Myocyte (in vitro differentiated cells): Measurements from ENCODE around the gene CYP2A6. TPM values are rescaled to one million over a fixed set of nuclear protein-coding genes. Genes with fewer than 3 reads are reported as not detected.
A peak's percentile ranks its signal among the peaks of the same experiment; 100 is the strongest.
"Not testable (repeated sequence)": the region's sequence is repeated elsewhere in the genome, so short reads cannot be mapped to it uniquely, and the experiment has no call there.

ENCODE experiments used
- DNase-seq: peaks from one replicate; pipeline ENCODE4 v3.0.0-alpha.2; 2012; ENCODE audit warnings: low read depth
- total RNA-seq: library from RNA; depleted of rRNA; stranded (reverse); fragments of >200 nt; gene quantifications from 2 replicates; pipeline ENCODE4 v1.2.3, GENCODE V29; 2014

The CYP2A6 gene
- total RNA-seq, 1 donor from 2014 or later = not detected

DNA sequence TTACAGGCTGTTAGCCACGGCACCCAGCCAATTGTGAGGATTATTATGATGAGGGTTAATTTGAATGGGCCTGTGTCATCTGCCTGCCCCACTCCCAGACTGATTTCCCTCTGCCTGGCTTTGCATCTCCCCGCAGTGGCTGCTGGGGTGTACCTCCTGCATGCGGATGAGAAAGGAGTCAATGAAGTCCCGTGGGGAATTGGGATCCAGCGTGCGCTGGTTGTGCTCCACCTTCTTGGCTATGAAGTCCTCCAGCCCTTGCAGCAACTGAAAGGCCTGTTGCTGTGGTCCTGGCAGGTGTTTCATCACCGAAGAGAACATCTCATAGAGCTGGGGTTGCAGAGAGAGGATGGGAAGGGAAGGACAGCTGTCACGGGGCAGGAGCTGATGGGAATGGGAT is 3.5 kb downstream of the CYP2A6 start:
- DNase-seq = not testable (repeated sequence)

DNA sequence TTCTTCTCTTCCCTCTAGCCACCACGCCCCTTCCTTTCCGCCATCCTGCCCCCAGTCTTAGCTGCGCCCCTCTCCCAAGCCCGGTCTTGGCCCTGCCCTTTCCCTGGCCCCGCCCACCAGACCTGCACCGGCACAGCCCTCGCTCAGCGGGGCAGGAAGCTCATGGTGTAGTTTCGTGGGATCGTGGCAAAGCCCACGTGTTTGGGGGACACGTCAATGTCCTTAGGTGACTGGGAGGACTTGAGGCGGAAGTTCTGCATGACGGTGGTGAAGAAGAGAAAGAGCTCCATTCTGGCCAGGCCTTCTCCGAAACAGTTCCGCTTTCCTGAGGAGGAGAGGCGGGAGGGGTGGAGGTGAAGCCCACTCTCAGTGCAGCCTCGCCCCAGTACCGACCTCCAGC is 6.6 kb downstream of the CYP2A6 start:
- DNase-seq = not testable (repeated sequence)

DNA sequence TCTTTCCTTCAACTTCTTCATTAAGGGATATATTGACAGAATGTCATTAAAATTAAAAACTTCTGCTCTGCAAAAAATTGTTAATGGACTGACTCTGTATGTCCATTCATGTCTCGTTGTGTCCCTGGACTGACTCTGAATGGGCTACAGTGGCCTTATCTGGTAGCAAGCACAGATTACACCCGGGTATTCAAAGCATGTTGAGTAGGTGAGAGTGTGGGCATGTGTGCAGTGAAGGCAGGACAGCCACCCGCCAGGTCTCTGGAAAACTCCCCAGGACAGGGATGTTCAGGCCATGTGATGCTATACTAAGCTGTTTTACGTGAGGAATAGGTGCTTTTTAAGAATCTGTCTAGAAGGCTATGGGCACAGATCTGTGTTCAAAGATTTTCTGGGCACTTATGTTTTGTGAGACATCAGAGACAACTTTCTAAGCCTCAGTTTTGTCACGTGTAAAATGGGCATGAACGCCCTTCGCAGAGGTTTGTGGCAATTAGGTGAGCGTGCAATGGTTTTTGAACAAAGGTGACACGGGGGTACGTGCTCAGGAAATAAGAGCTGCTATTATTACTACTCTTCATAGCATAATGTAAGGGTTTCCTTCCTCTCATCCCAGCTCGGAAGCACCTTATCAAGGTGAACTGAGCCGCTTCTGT is 7.1 kb downstream of the CYP2A6 start:
- not testable (repeated sequence) for DNase-seq

DNA sequence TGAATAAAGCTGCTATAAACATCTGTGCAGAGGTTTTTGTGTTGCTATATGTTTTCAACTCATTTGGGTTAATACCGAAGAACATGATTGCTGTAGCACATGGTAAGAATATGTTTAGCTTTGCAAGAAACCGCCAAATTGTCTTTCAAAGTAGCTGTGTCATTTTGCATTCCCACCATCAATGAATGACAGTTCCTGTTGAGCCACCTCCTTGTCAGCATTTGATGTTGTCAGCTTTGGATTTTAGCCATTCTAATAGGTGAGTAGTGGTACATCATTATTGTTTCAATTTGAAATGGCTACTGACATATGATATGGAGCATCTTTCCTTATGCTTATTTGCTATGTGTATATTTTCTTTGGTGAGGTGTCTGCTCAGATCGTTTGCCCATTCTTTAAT is 8.2 kb downstream of the CYP2A6 start:
- DNase-seq = not testable (repeated sequence)

DNA sequence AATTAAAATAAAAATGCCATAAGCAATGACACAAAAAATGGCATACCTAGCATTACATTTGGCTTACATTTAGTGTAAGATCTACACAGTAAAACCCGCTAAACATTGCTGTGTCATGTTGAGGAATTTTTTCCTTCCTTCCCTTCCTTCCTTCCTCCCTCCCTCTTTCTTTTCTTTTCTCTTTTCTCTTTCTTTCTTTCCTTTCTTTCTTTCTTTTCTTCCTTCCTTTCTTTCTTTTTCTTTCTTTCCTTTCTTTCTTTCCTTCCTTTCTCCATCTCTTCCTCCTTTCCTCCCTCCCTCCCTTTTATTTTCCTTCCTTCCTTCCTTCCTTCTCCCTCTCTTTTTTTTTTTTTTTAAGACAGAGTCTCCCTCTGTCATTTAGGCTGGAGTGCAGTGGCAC is 11.8 kb downstream of the CYP2A6 start:
- DNase-seq = not testable (repeated sequence)

DNA sequence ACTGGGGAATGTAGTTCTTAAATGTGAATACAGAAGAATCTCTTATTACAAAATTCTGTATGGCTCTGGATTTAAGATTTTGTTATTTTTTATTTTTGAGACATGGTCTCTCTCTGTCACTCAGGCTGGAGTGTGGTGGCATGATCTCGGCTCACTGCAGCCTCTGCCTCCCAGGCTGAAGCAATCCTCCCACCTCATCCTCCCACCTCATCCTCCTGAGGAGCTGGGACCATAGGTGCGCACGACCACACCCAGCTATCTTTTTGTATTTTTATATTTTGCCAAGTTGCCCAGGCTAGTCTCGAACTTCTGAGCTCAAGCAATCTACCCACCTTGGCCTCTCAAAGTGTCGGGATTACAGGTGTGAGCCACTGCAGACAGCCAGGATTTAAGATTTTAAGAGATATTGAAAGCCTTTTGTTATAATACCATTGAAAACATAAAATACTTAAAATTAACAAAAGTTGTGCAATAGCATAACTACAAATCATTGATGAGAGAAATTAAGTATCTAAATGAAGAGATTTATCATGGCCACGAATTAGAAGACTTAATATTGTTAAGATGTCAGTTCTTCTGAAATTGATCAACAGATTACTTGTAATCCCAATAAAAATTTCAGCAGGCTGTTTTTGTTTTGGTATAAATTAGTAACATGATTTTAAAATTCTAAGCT is 13.4 kb downstream of the CYP2A6 start:
- DNase-seq = no peak

DNA sequence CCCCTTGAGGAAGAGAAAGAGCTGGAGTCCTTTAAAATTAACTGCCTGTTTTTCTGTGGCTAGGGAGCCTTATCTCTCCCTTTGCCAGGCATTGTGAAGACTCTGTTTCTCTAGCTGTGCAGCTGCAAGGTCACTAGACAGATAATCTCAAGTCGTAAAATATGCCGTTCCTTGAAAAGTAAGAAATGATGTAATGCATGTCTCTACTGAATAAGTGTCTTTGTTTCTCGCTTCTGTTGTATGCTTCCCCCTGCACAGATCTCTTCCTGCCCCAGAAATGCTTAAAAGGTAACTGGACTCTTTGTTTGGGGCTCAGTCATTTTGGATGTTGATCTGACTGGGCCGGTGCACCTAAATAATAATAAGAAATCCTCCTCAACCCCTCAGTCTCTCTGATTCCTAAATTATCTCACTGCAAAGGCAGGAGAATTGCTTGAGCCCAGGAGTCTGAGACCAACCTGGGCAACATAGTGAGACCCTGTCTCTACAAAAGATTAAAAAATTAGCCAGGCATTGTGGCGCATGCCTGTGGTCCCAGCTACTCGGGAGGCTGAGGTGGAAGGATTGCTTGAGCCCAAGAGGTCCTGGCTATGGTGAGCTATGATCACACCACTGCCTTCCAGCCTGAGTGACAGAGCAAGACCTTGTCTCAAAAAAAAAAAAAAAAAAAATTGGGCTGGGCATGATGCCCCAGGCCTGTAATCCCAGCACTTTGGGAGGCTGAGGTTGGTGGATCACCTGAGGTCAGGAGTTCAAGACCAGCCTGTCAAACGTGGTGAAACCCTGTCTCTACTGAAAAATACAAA is 16.3 kb downstream of the CYP2A6 start:
- DNase-seq = not testable (repeated sequence)

DNA sequence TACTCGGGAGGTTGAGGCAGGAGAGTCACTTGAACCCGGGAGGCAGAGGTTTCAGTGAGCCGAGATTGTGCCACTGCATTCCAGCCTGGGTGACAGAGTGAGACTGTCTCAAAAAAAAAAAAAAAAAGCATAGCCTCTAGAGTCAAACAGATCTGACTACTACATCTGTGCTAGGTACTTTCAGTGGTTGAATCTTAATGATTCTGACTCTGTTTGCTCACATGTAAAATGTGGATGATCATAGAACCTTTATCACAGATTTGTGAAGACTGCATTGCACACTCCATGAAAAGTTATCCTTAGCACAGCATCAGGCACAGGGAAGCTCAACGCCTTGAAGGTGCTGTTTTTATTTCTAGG is 17.8 kb downstream of the CYP2A6 start:
- not testable (repeated sequence) for DNase-seq

DNA sequence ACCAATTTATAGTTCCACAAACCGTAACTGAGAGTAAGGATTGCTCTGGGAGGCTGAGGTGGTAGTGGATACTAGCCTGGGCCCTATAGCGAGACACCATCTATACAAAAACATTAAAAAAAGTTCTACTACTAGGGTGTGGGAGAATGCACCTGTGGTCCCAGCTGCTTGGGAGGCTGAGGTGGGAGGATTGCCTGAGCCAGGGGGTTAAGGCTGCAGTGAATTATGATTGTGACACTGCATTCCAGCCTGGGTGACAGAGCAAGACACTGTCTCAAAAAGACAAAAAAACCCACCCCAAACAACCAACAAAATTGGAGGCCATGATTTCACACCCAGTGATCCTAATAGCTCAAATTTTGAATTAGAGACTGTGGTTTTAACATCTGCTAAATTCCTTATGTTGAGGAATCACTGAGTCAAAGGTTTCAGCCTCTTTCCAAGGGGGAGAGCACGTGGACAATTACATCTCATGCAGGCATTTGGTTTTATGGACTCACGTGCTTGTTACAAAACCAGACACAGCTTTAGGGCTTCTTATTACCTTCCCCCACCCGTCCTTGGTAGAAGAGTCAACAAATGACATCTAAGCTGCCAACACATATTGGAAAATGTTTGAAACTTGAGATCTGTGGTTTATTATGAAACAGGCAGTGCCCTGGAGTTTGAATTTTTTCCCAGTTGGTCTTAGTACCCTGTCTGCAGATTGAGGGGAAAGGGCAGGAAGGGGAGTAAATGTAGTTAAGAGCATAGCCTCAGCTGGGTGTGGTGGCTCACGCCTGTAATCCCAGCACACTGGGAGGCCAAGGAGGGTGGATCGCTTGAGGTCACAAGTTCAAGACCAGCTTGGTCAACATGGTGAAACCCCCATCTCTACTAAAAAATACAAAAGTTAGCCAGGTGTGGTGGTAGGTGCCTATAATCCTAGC is 18.5 kb downstream of the CYP2A6 start:
- peak; percentile 92 for DNase-seq

DNA sequence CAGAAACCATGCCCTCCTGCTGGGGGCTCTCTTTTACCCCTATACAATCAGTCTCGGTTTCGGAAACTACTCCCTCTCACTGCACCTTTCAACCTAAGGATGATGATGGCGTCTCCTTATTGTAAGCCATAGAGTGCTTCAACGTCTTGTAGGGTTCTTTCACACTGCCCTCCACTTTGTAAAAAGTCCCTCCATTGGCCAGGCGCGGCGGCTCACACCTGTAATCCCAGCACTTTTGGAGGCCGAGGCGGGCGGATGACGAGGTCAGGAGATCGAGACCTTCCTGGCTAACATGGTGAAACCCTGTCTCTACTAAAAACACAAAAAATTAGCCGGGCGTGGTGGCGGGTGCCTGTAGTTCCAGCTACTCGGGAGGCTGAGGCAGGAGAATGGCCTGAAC is 19.5 kb downstream of the CYP2A6 start:
- not testable (repeated sequence) for DNase-seq

DNA sequence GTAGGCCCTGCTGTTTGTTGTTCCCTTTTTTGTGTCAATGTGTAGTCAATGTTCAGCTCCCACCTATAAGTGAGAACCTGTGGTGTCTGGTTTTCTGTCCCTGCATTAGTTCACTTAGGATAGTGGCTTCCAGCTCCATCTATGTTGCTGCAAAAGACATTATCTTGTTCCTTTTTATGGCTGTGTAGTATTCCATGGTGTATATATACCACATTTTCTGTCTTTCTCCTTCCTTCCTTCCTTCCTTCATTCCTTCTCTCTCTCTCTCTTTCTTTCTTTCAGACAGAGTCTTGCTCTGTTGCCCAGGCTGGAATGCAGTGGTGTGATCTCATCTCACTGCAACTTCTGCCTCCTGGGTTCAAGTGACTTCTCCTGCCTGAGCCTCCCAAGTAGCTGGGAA is 21.0 kb downstream of the CYP2A6 start:
- no peak for DNase-seq

DNA sequence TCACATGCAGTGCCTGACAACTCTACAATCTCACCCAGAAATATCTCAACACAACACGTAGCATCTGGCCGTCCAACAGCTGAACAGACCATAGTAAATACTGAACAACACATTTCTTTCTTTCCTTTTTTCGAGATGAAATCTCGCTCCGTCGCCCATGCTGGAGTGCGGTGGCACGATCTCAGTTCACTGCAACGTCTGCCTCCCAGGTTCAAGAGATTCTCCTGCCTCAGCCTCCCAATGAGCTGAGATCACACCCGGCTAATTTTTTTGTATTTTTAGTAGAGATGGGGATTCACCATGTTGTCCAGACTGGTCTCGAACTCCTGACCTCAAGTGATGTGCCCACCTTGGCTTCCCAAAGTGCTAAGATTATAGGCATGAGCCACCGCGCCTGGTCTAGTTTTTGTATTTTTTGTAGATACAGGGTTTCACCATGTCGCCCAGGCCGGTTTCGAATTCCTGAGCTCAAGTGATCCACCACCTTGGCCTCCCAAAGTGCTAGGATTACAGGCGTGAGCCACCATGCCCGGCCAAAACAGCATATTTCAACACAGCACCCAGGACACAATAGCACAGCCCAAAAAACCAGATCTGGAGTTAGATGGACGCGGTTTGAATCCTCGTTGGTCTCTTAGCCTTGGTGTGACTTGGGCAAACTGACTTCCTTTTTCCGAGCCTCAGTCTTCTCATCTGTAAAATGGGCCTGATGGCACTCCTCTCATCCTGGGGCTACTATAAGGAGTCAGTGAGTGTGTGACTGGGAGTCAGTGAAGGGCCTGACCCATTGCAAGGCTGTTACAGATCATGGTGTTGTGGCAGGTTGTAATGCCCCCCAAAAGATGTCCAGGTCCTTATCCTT is 22.6 kb downstream of the CYP2A6 start:
- no peak for DNase-seq

DNA sequence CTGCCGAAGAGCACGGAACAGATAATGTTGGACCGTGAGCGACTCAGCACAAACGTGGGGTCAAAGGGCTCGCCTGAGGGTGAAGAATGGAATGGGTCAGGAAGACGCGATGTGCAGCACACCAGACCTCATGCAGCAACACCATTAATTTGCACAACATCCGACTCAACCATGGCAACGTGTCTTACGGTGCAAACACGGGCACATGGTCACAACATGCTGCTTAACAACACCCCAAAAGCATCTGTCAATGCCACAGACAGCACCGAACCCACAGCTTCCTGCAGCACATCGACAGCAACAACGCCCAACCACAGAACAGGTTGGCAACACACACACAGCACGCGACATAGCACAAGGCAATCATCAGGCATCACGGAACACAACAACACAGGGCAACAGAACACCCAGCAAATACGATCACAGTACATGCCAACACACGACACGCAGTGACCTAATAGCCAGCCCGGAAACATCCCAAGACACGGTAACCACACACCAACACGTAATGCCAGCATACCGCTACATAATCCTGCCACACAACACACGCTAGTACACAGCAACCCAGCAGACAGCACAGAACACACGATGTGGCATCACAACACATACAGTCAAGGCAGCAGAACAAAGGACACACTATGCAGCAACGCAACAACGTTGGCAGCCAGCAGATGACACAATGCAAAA is 23.4 kb downstream of the CYP2A6 start:
- DNase-seq = not testable (repeated sequence)

DNA sequence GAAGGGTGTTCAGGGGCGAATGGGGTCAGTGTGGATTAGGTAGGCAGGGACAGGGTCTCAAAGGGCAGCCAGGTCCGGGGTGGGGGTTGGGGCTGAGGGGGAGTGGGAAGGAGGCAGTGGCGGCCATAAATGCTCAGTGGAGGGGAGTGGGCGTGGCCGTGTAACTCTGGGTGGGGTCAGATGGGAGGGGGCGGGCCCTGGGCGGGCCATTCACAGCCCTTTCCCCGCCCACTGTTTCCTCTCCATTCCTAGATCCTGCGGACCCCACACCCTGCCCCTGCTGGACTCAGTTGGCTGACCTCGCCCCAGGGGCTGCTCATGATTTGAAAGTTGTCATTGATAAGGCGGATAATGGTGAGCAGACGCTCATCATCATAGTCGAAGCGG is 23.9 kb downstream of the CYP2A6 start:
- DNase-seq = not testable (repeated sequence)

DNA sequence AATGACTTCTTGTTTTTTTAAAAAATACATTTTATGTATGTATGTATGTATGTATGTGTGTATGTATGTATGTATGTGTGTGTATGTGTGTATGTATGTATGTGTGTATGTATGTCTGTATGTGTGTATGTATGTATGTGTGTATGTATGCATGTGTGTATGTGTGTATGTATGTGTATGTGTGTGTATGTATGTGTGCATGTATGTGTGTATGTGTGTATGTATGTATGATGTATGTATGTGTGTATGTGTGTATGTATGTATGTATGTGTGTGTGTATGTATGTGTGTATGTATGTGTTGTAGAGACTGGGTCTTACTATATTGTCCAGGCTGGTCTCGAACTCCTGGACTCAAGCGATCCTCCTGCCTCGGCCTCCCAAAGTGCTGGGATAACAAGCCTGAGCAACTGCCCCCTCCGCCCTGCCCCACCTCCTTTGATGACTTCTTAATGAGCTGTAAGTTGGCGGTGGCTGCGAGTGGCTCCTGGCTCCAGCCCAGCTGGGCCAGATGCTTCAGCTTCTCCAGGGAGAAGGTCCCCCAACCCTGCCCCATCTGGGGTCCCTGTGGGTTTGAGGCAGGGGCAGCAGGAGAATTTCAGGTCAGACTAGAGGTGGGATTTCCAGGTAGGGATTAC is 24.7 kb downstream of the CYP2A6 start:
- DNase-seq = not testable (repeated sequence)

DNA sequence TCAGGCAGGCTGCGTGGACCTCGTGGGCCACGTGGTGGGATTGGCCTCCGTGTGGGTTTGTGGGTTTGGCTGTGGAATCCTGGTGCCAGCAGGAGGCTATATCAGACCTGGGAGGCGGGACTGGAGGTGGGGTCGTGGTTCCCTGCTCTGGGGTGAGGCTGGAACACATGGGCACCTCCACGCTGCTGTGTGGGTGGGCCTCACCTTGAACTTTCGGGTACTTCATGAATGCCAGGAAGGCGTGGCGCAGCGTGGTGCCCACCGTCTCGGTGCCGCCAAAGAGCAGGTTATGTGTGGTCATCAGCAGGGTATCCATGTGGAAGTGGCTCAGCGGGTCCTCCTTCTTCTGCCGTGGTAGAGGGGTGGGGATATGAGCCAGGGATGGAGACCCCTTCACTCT is 25.3 kb downstream of the CYP2A6 start:
- not testable (repeated sequence) for DNase-seq

DNA sequence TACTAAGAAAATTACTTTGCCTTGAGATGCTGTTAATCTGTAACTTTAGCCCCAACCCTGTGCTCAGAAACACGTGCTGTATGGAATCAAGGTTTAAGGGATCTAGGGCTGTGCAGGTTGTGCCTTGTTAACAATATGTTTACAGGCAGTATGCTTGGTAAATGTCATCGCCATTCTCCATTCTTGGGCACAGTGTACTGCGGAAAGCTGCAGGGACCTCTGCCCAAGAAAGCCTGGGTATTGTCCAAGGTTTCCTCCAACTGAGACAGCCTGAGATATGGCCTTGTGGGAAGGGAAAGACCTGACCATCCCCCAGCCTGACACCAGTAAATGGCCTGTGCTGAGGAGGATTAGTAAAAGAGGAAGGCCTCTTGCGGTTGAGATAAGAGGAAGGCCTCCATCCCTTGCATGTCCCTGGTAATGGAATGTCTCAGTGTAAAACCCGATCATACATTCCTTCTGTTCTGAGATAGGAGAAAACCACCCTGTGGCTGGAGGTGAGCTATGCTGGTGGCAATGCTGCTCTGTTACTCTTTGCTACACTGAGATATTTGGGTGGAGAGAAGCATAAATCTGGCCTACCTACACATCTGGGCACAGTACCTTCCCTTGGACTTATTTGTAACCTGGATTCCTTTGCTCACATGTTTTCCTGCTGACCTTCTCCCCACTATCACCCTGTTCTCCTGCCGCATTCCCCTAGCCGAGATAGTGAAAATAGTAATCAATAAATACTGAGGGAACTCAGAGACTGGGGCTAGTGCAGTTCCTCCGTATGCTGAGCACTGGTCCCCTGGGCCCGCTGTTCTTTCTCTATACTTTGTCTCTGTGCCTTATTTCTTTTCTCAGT is 27.3 kb downstream of the CYP2A6 start:
- not testable (repeated sequence) for DNase-seq

DNA sequence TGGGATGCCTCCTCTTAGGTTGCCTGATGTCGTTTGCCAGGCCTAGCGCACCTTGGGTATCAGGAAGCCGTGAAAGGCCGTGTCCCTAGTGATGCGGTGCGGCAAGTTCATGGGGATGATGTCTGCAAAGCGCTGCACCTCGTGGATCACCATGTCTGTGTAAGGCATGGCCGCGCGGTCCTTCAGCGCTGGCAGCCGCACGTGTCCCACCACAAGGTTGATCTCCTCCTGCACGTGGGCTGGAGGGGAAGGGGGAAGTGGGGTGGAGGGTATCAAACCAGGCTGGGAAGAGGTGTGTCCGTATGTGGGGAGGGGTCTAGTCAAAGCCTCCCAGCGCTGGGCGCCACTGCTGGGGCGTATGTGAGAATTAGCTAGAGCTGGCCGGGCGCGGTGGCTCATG is 28.1 kb downstream of the CYP2A6 start:
- DNase-seq = no peak
